ENCODE data around the gene FBXW12.

DNA sequence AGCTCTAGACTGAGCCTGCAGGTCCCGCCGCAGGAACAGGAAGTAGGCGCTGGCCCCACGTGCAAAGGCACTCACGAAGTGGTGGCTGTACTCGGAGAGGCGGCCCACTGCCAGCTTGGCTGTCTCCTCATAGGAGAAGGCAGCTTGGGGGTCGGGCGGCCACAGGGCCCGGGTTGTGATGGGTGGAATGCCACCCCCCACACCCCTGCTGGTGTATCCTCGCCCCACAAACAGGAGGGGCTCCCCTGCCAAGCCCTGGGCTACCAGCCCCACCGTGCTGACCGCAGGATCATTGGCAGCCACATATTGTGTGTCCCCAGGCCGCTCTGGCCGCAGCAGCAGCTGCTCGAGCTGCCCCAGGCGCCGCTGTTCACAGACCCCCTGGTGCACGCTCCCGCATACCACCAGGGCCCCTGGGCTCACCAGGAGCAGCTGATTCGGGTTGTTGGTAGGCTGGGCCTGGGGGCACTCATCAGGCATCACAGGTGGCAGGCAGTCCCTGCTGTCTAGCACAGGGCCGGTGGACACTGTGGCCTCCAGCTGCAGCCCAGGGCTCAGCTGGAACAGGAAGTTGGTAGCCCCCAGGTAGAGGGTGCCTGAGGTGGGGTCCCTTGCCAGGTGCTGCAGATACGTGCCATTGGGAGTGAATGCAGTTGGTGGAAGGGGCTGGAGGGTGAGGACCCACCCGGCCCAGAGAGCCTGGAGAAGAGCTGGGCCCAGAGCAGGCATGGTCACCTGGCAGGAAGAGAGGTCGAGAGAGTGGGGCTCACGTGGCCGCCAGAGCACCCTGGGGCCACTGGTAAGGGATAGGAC is 52.1 kb downstream of the FBXW12 start:
- TF ChIP-seq, protein P1, sequence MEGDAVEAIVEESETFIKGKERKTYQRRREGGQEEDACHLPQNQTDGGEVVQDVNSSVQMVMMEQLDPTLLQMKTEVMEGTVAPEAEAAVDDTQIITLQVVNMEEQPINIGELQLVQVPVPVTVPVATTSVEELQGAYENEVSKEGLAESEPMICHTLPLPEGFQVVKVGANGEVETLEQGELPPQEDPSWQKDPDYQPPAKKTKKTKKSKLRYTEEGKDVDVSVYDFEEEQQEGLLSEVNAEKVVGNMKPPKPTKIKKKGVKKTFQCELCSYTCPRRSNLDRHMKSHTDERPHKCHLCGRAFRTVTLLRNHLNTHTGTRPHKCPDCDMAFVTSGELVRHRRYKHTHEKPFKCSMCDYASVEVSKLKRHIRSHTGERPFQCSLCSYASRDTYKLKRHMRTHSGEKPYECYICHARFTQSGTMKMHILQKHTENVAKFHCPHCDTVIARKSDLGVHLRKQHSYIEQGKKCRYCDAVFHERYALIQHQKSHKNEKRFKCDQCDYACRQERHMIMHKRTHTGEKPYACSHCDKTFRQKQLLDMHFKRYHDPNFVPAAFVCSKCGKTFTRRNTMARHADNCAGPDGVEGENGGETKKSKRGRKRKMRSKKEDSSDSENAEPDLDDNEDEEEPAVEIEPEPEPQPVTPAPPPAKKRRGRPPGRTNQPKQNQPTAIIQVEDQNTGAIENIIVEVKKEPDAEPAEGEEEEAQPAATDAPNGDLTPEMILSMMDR (IDR thresholded peaks at IDR 0.05): no peak
- no peak for TF ChIP-seq POLR2A (IDR thresholded peaks at IDR 0.05)
